ENCODE measurements around the gene MAGEA9. TPM values are rescaled to one million over a fixed set of nuclear protein-coding genes. Genes with fewer than 3 reads are reported as not detected.
"Not testable (repeated sequence)": the region's sequence is repeated elsewhere in the genome, so short reads cannot be mapped to it uniquely, and the experiment has no call there.

MAGEA9 gene, protein sequence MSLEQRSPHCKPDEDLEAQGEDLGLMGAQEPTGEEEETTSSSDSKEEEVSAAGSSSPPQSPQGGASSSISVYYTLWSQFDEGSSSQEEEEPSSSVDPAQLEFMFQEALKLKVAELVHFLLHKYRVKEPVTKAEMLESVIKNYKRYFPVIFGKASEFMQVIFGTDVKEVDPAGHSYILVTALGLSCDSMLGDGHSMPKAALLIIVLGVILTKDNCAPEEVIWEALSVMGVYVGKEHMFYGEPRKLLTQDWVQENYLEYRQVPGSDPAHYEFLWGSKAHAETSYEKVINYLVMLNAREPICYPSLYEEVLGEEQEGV
- total RNA-seq (2011; cell fraction: chromatin; rRNA removed; ENCODE audit: low replicate concordance): not detected in 2 replicates
- 3.0 TPM in 1 of 2 replicates, not detected in the other for total RNA-seq (2011; cell fraction: nucleolus; rRNA removed)
- not detected in 2 replicates for total RNA-seq (2011; cell fraction: nucleoplasm; rRNA removed)
- total RNA-seq (2014; rRNA removed) (1.0 TPM in 1 of 2 replicates, not detected in the other), total RNA-seq (2014; rRNA removed; fragmentation: Illumina TruSeq; extraction: Trizol) (not detected in 2 replicates), total RNA-seq (2015; rRNA removed; fragmentation: Illumina TruSeq; extraction: Trizol) (0.49 TPM in 1 of 2 replicates, not detected in the other), total RNA-seq (2021) (not detected in 2 replicates), polyA plus RNA-seq (2011; rRNA removed) (0.17 TPM in 1 of 2 replicates, not detected in the other), polyA plus RNA-seq (2014; fragmentation: Illumina TruSeq; extraction: Trizol) (0.44 TPM in 1 of 2 replicates, not detected in the other), polyA plus RNA-seq (2014; fragmentation: Nextera tagmentation; extraction: Ambion mirVana) (under 1 TPM; 0.08 to 0.25 TPM), polyA plus RNA-seq (2014; rRNA removed) (0.53 and 0.65 TPM in 2 replicates), polyA minus RNA-seq (2011; rRNA and poly(A)+ RNA removed) (not detected in 2 replicates), Bru-seq, nascent RNA (percentile 23 among the genes with signal in this experiment), BruChase-seq, experiment 1, labeled RNA remaining after a 2-hour chase (percentile 17 among the genes with signal in this experiment), BruChase-seq, experiment 2, labeled RNA remaining after a 6-hour chase (percentile 27 among the genes with signal in this experiment)
- polyA plus RNA-seq (2011; cell fraction: cytosol; rRNA removed): 1.8 TPM in 1 of 2 replicates, not detected in the other
- polyA plus RNA-seq (2011; cell fraction: nucleus; rRNA removed): 0.14 and 1.1 TPM in 2 replicates
- polyA plus RNA-seq (2012): 0.10 and 0.22 TPM in 2 replicates
- polyA minus RNA-seq (2011; cell fraction: cytosol; rRNA and poly(A)+ RNA removed): not detected in 2 replicates
- polyA minus RNA-seq (2011; cell fraction: nucleus; rRNA and poly(A)+ RNA removed): 0.44 TPM in 1 of 2 replicates, not detected in the other
- long read RNA-seq, experiment 1, partial matches to known transcripts: 0 of 1 reads
- long read RNA-seq, experiment 1, other reads (novel, unspliced or antisense): 1 of 1 reads
- long read RNA-seq, experiment 2: 0 reads
- long read RNA-seq, experiment 3: 0 reads

DNA sequence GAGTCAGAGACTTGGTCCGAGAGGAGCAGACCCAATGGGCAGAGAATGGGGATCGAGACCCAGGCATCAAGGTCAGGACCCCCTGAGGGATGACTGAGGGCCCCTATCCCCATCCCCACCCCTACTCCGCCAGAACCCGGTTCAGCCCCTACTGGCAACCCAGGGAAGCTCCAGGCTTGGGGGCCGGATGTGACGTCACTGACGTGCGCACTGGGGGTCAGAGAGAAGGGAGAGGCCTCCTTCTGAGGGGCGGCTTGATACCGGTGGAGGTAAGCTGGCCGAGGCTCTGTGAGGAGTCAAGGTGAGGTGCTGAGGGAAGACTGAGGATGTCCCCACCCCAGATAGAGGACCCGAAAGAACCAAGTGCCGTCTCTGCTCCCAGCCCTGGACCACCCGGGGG is at the start of gene MAGEA9:
MAGEA9 (plus strand) TSS at position 204 of the 400 bp plus-strand sequence. CDS start 4,281 bp downstream, outside the sequence.
- BruUV-seq (replicated peaks); POLR2A ChIA-PET; H3K9me3 ChIP-seq (replicated peaks; ENCODE audit: control insufficient read depth, insufficient read depth, low read depth, low read length); H2AFZ ChIP-seq (ENCODE audit: low read depth, low read length); H3K9ac ChIP-seq (ENCODE audit: insufficient read depth in 1 of 2, low read depth in 2 of 2, low read length in 2 of 2); intact Hi-C loops (cut with micrococcal nuclease); H3K4me3 ChIP-seq; H3K27ac ChIP-seq (ENCODE audit: extremely low read depth, low read depth, low read length); FAIRE-seq; H3K4me2 ChIP-seq (ENCODE audit: insufficient read depth, low read length); CTCF ChIA-PET (ENCODE audit: low intra/inter-chr PET ratio); H3K36me3 ChIP-seq (ENCODE audit: control insufficient read depth, insufficient read depth, low read length); H3K4me1 ChIP-seq (replicated peaks in 1 of 2; ENCODE audit: control insufficient read depth in 2 of 2, insufficient read depth in 2 of 2, low read length in 2 of 2); in situ Hi-C loops (cut with MboI); H3K79me2 ChIP-seq (ENCODE audit: control insufficient read depth, insufficient read depth, low read length); H4K20me1 ChIP-seq (replicated peaks; ENCODE audit: control insufficient read depth, insufficient read depth, low read length); H3K27me3 ChIP-seq (ENCODE audit: control insufficient read depth in 2 of 2, insufficient read depth in 2 of 2, low read length in 2 of 2); DNase-seq (ENCODE audit: extremely low read depth in 1 of 4, low spot score in 3 of 4); H3K9me1 ChIP-seq (ENCODE audit: control insufficient read depth, insufficient read depth, low read length): not testable (repeated sequence)
- ATAC-seq: peak; percentile 82
- WGBS (ENCODE audit: insufficient coverage, low coverage, missing lambda C conversion rate): no CpG with 5 or more reads among the region's 14 CpGs

DNA sequence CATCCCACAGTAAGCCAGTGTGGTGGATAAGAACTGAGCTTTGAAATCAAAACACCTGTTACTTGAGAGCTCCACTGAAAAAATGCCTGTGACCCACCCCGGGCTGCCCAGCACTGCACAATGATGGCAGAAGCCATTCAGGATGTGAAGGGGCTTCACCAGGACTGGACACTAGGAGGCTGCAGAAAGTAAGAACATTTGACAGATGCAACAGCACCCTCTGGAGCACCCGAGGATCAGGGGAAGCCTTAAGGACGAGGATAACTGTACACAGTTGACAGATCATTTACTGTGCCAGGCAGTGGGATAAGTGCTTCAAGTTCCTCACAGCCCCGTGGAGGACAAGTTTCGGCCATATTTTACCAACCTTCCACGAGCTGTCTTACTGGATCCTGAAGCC is 39.5 kb upstream of the MAGEA9 start:
- H3K9me3 ChIP-seq (replicated peaks; ENCODE audit: control insufficient read depth, insufficient read depth, low read depth, low read length); POLR2A ChIA-PET; H3K36me3 ChIP-seq (ENCODE audit: control insufficient read depth, insufficient read depth, low read length); BruUV-seq (replicated peaks); DNase-seq (ENCODE audit: extremely low read depth in 1 of 4, low spot score in 3 of 4); H3K27me3 ChIP-seq (ENCODE audit: control insufficient read depth in 2 of 2, insufficient read depth in 2 of 2, low read length in 2 of 2); in situ Hi-C loops (cut with MboI); H4K20me1 ChIP-seq (replicated peaks; ENCODE audit: control insufficient read depth, insufficient read depth, low read length); CTCF ChIA-PET (ENCODE audit: low intra/inter-chr PET ratio); H3K79me2 ChIP-seq (ENCODE audit: control insufficient read depth, insufficient read depth, low read length); H3K4me2 ChIP-seq (ENCODE audit: insufficient read depth, low read length); H2AFZ ChIP-seq (ENCODE audit: low read depth, low read length); H3K4me3 ChIP-seq; H3K4me1 ChIP-seq (replicated peaks in 1 of 2; ENCODE audit: control insufficient read depth in 2 of 2, insufficient read depth in 2 of 2, low read length in 2 of 2); H3K9ac ChIP-seq (ENCODE audit: insufficient read depth in 1 of 2, low read depth in 2 of 2, low read length in 2 of 2); H3K27ac ChIP-seq (ENCODE audit: extremely low read depth, low read depth, low read length); H3K9me1 ChIP-seq (ENCODE audit: control insufficient read depth, insufficient read depth, low read length); intact Hi-C loops (cut with micrococcal nuclease): not testable (repeated sequence)
- ATAC-seq (peak; percentile 95), FAIRE-seq (peak; percentile 91)
- WGBS (ENCODE audit: insufficient coverage, low coverage, missing lambda C conversion rate): no CpG with 5 or more reads among the region's 6 CpGs

DNA sequence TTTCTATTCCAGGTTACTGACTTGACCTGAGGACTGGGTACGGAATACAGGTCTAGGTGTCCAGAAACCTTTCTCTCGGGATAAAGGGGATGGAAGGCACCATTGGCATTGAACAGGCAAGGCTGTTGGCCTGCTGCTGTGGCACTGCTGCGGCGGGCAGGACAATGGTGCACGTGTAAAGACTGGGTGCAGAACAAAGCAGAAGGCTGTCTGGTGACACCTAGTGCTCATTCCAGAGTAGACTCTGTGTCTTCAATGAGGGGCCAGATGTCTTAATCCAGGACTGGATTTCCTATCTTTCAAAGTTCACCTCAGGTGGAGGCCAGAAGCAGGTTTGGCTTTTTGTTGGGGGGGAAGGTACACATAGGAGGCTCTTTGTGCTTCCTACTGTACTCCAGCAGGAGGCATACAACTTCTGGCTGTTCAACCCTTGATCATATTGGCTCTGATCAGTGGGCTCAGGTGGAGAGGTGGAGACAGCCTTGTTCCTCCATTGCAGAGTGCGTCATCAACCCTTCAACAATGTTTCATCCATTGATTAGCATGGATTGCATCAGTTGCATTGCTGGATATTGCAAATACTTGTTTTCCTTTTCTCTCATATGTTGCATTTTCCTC is 35.2 kb upstream of the MAGEA9 start:
- H3K9me1 ChIP-seq (ENCODE audit: control insufficient read depth, insufficient read depth, low read length); H3K4me2 ChIP-seq (ENCODE audit: insufficient read depth, low read length); H3K79me2 ChIP-seq (ENCODE audit: control insufficient read depth, insufficient read depth, low read length); H3K4me3 ChIP-seq; H3K36me3 ChIP-seq (ENCODE audit: control insufficient read depth, insufficient read depth, low read length); intact Hi-C loops (cut with micrococcal nuclease); H2AFZ ChIP-seq (ENCODE audit: low read depth, low read length); H3K27ac ChIP-seq (ENCODE audit: extremely low read depth, low read depth, low read length); in situ Hi-C loops (cut with MboI); DNase-seq (ENCODE audit: extremely low read depth in 1 of 4, low spot score in 3 of 4); H3K9me3 ChIP-seq (replicated peaks; ENCODE audit: control insufficient read depth, insufficient read depth, low read depth, low read length); H3K27me3 ChIP-seq (ENCODE audit: control insufficient read depth in 2 of 2, insufficient read depth in 2 of 2, low read length in 2 of 2); FAIRE-seq; H3K4me1 ChIP-seq (replicated peaks in 1 of 2; ENCODE audit: control insufficient read depth in 2 of 2, insufficient read depth in 2 of 2, low read length in 2 of 2); CTCF ChIA-PET (ENCODE audit: low intra/inter-chr PET ratio); BruUV-seq (replicated peaks); H3K9ac ChIP-seq (ENCODE audit: insufficient read depth in 1 of 2, low read depth in 2 of 2, low read length in 2 of 2); POLR2A ChIA-PET; H4K20me1 ChIP-seq (replicated peaks; ENCODE audit: control insufficient read depth, insufficient read depth, low read length): not testable (repeated sequence)
- peak; percentile 82 for ATAC-seq
- WGBS (ENCODE audit: insufficient coverage, low coverage, missing lambda C conversion rate): 0% methylated on average over 1 of the region's 6 CpGs

Measured in K562 (cell line).